ENCODE results near the gene TAGLN2.

The TAGLN2 gene

GRCh38 chr1:159884296-159884695 is 41.0 kb downstream of the TAGLN2 start:
- Histone ChIP-seq H3K27ac (replicated peaks) (no peak overlapping the region), H3K27me3 (ENCODE audit: insufficient read depth, poor library complexity, severe bottlenecking) (no peaks in the 10 kb centered on the region)

DNA sequence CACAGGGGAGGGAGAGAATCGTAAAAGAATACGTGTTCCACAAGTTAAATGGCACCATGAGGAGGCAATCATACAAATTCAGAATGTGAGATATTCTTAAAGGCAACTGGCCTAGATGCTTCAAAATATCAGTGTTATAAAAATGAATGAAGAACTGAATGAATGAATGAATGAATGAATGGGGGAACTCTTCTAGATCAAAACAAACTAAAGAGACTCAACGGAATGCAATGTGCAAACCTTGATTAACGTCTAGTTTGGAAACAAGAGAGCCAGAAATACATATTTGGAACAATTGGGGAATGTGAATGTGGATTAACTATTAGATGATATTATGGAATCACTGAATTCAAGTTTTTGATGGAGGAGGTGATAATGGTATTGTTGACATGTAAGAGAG is 42.2 kb downstream of the TAGLN2 start:
- no peaks in the 10 kb centered on the region for H3K27me3 ChIP-seq (ENCODE audit: insufficient read depth, poor library complexity, severe bottlenecking)
- TF ChIP-seq GABPA (IDR thresholded peaks at IDR 0.05; ENCODE audit: low read depth) (no peak), SPI1 (IDR thresholded peaks at IDR 0.05; ENCODE audit: borderline replicate concordance, low read depth) (no peak), REST (IDR thresholded peaks at IDR 0.05; ENCODE audit: insufficient replicate concordance, low read depth) (no peak), POLR2AphosphoS5 (IDR thresholded peaks at IDR 0.05; ENCODE audit: low read depth) (no peak)
- no peak overlapping the region for H3K27ac ChIP-seq (replicated peaks)
- H3K4me3 ChIP-seq (replicated peaks; ENCODE audit: insufficient read depth, low read length) = no peak overlapping the region
- no peak for DNase-seq (ENCODE audit: low read depth in 1 of 2, low spot score in 1 of 2)

More at GRCh38 chr1:159884296-159884695, 41.0 kb downstream of the TAGLN2 start:
- no peak overlapping the region for H3K4me3 ChIP-seq (replicated peaks; ENCODE audit: insufficient read depth, low read length)
- DNase-seq (ENCODE audit: low read depth in 1 of 2, low spot score in 1 of 2) = no peak
- no peak for TF ChIP-seq REST (IDR thresholded peaks at IDR 0.05; ENCODE audit: insufficient replicate concordance, low read depth)
- no peak for TF ChIP-seq POLR2AphosphoS5 (IDR thresholded peaks at IDR 0.05; ENCODE audit: low read depth)
- TF ChIP-seq GABPA (IDR thresholded peaks at IDR 0.05; ENCODE audit: low read depth) = no peak
- TF ChIP-seq, protein P1, sequence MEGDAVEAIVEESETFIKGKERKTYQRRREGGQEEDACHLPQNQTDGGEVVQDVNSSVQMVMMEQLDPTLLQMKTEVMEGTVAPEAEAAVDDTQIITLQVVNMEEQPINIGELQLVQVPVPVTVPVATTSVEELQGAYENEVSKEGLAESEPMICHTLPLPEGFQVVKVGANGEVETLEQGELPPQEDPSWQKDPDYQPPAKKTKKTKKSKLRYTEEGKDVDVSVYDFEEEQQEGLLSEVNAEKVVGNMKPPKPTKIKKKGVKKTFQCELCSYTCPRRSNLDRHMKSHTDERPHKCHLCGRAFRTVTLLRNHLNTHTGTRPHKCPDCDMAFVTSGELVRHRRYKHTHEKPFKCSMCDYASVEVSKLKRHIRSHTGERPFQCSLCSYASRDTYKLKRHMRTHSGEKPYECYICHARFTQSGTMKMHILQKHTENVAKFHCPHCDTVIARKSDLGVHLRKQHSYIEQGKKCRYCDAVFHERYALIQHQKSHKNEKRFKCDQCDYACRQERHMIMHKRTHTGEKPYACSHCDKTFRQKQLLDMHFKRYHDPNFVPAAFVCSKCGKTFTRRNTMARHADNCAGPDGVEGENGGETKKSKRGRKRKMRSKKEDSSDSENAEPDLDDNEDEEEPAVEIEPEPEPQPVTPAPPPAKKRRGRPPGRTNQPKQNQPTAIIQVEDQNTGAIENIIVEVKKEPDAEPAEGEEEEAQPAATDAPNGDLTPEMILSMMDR (IDR thresholded peaks at IDR 0.05; ENCODE audit: insufficient read depth, low read length) = no peak
- TF ChIP-seq SPI1 (IDR thresholded peaks at IDR 0.05; ENCODE audit: borderline replicate concordance, low read depth) = no peak

DNA sequence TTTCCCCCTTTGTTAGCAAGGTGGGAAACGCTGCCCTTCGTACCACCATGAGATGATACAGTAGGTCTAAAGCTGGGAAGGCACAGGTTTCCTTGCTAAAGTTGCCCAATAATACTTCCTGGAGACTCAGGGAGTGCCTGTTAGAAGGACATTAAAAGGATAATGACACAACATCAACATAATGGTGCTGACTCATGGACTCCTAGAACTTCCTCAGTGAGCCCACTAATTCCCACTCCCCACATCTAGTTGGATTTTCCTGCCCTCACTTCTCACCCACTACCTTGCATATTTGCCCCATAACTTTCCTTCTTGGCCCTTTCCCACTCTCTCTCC is 42.8 kb downstream of the TAGLN2 start:
- TF ChIP-seq REST (IDR thresholded peaks at IDR 0.05; ENCODE audit: insufficient replicate concordance, low read depth) = no peak
- no peak for TF ChIP-seq GABPA (IDR thresholded peaks at IDR 0.05; ENCODE audit: low read depth)
- no peak for TF ChIP-seq POLR2AphosphoS5 (IDR thresholded peaks at IDR 0.05; ENCODE audit: low read depth)
- no peak for TF ChIP-seq SPI1 (IDR thresholded peaks at IDR 0.05; ENCODE audit: borderline replicate concordance, low read depth)
- TF ChIP-seq, protein P1 (IDR thresholded peaks at IDR 0.05; ENCODE audit: insufficient read depth, low read length) = no peak
- peak in 1 of 2 experiments; percentile 78 for DNase-seq (ENCODE audit: low read depth in 1 of 2, low spot score in 1 of 2)
- Histone ChIP-seq H3K4me3 (replicated peaks; ENCODE audit: insufficient read depth, low read length) (no peak overlapping the region), H3K27ac (replicated peaks) (no peak overlapping the region), H3K27me3 (ENCODE audit: insufficient read depth, poor library complexity, severe bottlenecking) (no peaks in the 10 kb centered on the region)
